Anterior cingulate cortex (tissue), 58 donors: ENCODE results near the gene PRDM2.
A peak's percentile ranks its signal among the peaks of the same experiment; 100 is the strongest.

Experiments used
- DNase-seq, 58 donors: peaks; one replicate each; lab custom pipeline; 2025; lab: John Stamatoyannopoulos, UW

The PRDM2 gene

DNA sequence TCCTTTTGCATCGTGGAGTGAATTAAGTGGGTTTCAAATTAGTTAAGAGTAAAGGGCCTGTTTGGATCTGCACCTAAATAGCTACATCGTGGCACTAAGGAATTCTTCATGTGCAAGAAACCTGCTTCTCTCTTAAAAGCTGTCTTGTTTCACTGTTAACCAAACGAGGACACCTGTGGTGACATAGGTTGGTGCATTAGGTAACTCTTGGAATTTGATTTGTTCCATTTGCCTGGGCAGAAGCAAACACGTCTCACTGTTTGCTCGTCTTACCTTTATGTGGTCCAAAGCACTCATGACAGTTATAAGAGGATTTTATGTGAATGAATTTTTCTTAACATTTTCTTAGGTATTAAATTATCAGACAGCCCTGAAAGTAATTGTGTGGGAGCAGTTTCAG lies 60.9 kb downstream of the PRDM2 start:
- no peak for DNase-seq

DNA sequence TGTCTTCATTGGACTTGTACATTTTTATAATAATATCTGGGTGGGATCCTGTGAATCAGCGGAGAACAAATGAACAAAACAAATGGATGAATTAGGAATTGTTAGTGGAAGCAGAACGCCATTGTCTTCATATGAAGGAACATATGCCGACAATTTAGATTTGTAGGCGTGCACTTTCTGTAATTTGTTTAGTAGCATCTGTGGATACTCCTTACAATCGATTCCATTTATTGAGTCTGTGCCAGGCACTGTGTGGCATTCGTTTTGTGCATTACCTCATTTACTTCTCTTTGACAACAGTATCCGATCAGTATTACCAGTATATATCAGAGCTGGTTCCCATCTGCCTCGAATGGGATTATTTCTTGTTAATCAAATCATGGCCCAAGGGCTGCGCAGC lies 61.9 kb downstream of the PRDM2 start:
- peak in 2 of 58 donors; percentile 13 to 44 for DNase-seq

GRCh38 chr1:13762642-13763041 lies 62.7 kb downstream of the PRDM2 start:
- peak in 4 of 58 donors; percentile 16 to 36 (median 28) for DNase-seq

GRCh38 chr1:13763222-13763621 lies 63.2 kb downstream of the PRDM2 start:
- DNase-seq: no peak

DNA sequence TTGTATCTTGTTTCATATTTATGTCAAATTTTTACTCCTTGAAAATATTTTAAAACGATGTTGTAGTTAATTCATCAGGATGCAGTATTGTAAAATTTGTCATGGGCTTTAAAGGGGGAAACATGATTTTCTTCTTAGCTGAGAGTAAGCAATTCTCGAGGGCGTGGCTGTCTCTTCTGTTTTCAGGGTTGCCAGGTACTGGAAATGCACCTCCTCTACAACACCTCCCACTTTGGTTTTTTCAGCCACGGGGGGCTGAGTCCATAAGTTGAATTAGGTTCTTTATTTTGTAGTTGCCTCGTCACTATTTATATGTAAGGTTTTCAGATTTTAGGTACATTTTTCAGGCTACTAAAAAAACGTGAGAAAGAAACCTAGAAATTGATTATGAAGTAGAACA lies 64.0 kb downstream of the PRDM2 start:
- no peak for DNase-seq

- DNase-seq: no peak
These were observed 64.8 kb downstream of the PRDM2 start for GRCh38 chr1:13764588-13765332.

DNA sequence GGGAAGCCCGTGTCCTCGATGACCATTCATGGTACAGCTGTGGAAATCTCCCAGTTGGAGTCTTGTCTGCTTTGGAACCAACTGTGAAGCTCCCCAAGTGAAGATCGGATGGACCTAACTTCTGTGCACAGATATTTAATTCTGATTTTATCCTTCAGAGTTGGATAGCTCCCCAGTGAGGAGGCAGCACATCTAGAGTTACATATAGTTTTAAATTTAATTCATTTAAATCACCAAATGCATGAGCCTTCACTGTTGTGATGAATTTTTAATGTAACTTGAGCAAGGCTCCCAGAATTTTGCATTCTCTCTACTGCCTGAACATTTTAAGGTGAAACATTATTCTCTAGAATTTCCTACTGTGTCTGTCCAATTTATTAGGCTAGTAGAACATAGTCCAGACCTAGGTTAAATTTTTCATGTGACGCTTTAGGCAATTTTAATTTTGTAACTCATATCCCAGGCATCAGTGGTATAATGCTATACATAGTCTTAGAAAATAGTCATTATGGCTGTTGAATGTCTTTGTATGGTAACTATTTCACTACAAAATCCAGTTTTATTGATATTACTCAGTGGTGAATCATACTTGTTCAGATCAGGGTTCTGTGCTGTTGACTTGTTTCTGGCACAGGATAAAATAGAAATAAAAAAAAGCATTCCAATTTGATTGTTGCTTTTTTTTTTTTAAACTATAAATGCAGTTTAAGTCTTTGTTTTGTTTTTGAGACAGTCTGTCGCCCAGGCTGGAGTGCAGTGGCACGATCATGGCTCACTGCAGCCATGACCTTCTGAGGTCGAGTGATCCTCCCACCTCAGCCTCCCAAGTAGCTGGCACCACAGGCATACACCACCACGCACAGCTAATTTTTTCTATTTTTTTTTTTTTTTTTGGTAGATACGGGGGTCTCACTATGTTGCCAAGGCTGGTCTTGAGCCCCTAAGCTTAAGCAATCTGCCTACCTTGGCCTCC lies 66.9 kb downstream of the PRDM2 start:
- DNase-seq: peak in 1 of 58 donors; percentile 22

DNA sequence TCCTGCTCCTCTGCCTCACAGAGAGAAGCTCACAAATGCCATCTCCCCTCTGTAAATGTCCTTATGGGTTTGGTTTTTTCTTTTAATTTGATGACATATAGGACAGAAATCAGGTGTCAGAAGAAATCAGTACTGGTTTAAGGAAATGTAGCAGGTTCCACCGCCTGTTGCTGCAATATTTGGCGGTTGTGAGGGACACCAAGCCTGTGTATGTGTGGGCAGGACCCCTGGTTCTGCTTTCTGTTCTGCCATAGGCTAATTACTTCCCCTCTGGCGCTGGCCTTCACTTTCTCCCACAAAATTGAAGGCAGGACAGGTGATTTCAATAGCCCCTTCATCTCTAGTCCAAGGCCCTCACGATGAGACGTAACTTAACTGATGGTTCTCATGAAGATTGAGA lies 69.2 kb downstream of the PRDM2 start:
- DNase-seq: no peak

GRCh38 chr1:13769830-13770229 lies 69.8 kb downstream of the PRDM2 start:
- no peak for DNase-seq

GRCh38 chr1:13770743-13771142 lies 70.8 kb downstream of the PRDM2 start:
- no peak for DNase-seq

DNA sequence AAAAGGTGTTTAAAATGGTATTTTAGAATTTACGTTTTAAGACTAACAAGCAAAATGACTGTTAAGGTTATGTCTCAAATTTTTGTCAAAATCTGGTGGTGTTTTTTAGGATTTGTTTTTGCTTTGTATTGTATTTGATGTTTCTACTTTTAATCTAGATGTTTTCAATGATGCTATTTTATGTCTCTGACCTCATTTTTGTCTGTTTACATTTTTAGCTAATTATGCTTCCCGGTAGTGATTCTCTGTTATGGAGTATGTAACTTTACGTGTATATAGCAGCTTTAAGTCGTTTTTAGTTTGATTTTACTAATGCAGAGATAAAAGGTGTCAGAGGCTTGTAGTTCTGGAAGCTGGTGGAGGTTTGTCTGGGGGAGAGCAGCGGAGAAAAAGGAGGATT lies 71.8 kb downstream of the PRDM2 start:
- DNase-seq: no peak

DNA sequence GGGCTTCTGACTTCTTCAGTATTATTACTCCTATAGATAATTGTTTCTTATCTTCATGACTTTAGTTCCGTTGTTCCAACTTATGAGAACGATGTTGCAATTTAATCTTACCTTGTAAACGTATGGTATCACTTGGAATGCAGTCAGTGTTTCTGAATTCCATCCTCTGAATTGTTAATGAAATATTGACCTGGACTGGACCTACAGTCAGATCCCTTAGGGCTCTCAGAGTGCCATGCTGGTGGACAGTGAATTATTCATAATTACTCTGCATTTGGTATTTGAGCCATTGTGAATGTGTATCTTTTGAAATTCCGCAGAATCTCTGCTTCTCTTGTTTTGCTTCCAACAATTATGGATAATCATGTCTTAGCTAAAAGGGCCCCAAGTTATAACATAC lies 72.3 kb downstream of the PRDM2 start:
- DNase-seq: no peak

DNA sequence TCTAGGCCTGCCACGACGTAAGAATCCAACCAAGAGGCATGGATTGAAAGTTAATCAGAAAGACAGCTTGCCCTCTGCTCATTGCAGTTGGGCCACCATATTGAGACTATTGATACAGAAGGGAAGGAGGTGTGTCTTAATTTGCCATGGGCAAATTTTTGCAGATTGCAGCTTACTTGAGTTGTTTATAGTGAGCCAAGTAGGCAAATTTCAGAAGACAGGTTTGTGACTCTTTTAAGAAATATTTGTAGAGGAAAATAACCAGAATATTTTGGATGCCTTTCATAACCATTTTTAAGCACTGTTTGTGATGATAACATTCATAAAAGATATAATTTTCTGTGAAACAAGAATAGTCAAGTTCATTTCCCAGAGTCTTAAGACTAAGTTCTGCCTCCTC lies 74.1 kb downstream of the PRDM2 start:
- DNase-seq: no peak

DNA sequence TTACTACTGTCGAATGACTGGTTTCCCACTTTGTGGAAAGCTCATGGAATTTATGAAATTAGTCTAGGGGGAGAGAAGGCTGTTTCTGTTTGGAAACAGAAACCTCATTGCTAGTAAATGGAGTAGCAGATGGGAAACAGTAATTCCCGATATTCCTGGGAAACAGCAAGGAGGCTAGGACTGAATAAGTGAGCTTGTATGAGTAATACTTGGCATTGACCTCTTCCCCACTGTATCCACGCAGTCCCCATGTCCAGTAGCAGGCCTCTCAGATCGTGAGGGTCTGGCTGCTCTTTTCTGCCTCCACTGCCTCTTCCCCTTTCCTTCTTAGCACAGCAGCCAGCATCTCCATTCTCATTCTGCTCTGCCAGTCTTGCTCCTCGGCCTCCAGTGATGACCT lies 75.5 kb downstream of the PRDM2 start:
- DNase-seq: no peak

DNA sequence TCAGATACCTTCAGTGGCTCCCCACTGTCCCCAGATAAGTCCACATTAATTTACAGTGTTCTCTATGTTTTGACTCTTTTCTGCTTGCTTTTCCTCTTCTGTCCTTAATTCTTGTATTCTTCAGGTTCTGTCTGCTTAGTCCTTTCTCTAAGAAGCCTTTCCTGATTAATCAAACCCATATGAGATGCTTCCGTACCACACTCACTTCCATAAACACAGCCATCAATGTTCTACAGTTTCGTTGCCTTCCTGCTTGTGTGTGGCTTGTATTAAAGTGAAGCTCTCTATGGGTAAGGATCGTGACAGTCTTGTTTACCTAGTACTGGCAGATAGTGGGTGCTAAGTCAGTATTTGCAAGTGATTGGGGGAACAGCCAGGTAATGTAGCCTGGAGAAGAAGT lies 75.9 kb downstream of the PRDM2 start:
- DNase-seq: no peak

- no peak for DNase-seq
These were observed 78.4 kb downstream of the PRDM2 start for GRCh38 chr1:13778431-13778830.

DNA sequence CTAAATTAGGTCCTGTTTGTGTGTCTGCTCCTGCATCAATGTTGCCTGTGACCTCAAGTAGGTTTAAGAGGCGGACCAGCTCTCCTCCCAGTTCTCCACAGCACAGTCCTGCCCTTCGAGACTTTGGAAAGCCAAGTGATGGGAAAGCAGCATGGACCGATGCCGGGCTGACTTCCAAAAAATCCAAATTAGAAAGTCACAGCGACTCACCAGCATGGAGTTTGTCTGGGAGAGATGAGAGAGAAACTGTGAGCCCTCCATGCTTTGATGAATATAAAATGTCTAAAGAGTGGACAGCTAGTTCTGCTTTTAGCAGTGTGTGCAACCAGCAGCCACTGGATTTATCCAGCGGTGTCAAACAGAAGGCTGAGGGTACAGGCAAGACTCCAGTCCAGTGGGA lies 79.9 kb downstream of the PRDM2 start:
- DNase-seq: no peak

- DNase-seq: no peak
These were observed 80.8 kb downstream of the PRDM2 start for GRCh38 chr1:13780780-13781179.

DNA sequence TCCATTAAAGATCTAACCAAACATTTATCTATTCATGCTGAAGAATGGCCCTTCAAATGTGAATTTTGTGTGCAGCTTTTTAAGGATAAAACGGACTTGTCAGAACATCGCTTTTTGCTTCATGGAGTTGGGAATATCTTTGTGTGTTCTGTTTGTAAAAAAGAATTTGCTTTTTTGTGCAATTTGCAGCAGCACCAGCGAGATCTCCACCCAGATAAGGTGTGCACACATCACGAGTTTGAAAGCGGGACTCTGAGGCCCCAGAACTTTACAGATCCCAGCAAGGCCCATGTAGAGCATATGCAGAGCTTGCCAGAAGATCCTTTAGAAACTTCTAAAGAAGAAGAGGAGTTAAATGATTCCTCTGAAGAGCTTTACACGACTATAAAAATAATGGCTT lies 81.2 kb downstream of the PRDM2 start:
- DNase-seq: no peak

DNA sequence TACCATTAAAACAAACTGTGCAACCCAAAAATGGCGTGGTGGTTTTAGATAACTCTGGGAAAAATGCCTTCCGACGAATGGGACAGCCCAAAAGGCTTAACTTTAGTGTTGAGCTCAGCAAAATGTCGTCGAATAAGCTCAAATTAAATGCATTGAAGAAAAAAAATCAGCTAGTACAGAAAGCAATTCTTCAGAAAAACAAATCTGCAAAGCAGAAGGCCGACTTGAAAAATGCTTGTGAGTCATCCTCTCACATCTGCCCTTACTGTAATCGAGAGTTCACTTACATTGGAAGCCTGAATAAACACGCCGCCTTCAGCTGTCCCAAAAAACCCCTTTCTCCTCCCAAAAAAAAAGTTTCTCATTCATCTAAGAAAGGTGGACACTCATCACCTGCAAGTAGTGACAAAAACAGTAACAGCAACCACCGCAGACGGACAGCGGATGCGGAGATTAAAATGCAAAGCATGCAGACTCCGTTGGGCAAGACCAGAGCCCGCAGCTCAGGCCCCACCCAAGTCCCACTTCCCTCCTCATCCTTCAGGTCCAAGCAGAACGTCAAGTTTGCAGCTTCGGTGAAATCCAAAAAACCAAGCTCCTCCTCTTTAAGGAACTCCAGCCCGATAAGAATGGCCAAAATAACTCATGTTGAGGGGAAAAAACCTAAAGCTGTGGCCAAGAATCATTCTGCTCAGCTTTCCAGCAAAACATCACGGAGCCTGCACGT lies 82.1 kb downstream of the PRDM2 start:
- DNase-seq: no peak
